Measurements from ENCODE around the gene TNFRSF1B. TPM values are rescaled to one million over a fixed set of nuclear protein-coding genes. Genes with fewer than 3 reads are reported as not detected.

Gene TNFRSF1B
- polyA plus RNA-seq, 3 donors, result 436 to 761 (median 450) TPM

DNA sequence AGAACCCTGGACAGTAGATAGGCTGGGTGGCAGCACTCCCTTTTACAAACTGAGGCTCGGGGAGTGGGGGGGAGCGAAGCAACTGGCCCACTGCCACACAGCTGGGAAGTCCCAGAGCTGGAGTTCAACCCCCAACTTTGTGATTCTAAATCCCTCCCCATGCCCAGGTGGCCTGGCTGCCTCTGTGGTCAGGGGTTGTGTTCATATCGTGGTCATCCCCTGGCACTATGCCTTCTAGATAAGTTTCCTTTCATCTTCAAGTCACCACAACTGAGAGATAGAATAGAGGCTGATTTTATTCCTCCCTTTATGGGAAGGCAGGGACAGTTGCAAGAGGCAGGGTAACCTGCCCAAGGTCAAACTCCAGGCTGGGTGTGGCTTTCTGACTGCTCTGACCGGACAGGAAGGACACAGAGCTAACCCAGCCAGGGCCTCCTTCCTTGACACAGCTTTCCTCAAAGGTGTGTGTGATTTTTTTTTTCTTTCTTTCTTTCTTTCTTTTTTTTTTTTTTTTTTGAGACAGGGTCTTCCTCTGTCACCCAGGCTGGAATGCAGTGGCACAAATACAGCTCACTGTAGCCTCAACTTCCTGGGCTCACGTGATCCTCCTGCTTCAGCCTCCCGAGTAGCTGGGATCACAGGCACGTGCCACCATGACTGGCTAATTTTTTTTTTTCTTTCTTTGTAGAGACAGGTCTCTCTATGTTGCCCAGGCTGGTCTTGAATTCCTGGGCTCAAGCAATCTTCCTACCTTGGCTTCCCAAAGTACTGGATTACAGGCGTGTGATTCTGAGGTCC lies 18.4 kb upstream of the TNFRSF1B start:
- 0% methylated on average over 3 of the region's 8 CpGs for WGBS (ENCODE audit: insufficient coverage)

More for the DNA sequence above, 18.4 kb upstream of the TNFRSF1B start:
- Mint-ChIP-seq H3K4me1 (peaks cover 99% of the 10 kb centered on the region), H3K9me3 (peaks cover 3 to 17% (median 12%) of the 10 kb centered on the region in 7 donors), H3K27me3 (ENCODE audit: low read depth in 3 of 3) (peaks cover 0 to 2% (median 0%) of the 10 kb centered on the region in 3 donors), H3K36me3 (peaks cover 26 to 30% of the 10 kb centered on the region in 2 donors), H3K27ac (peak overlapping the region; percentile 99 to 100 (median 100)), H3K4me3 (peak overlapping the region in 1 of 2 donors; percentile 21)
- H4K20me1 ChIP-seq (ENCODE audit: insufficient read depth, low read length), result no peaks in the 10 kb centered on the region
- H3K27me3 ChIP-seq (ENCODE audit: control insufficient read depth in 2 of 2, insufficient read depth in 2 of 2, low read length in 2 of 2), result no peaks in the 10 kb centered on the region
- H3K79me2 ChIP-seq (ENCODE audit: insufficient read depth, low read length), result peaks cover 7% of the 10 kb centered on the region
- peak overlapping the region in 1 of 3 experiments; percentile 24 for H3K4me3 ChIP-seq (replicated peaks in 1 of 3; ENCODE audit: low read depth in 2 of 3, low read length in 3 of 3)
- DNase-seq, result peak in 2 of 3 donors; percentile 56 to 66
- TF ChIP-seq, protein P1, sequence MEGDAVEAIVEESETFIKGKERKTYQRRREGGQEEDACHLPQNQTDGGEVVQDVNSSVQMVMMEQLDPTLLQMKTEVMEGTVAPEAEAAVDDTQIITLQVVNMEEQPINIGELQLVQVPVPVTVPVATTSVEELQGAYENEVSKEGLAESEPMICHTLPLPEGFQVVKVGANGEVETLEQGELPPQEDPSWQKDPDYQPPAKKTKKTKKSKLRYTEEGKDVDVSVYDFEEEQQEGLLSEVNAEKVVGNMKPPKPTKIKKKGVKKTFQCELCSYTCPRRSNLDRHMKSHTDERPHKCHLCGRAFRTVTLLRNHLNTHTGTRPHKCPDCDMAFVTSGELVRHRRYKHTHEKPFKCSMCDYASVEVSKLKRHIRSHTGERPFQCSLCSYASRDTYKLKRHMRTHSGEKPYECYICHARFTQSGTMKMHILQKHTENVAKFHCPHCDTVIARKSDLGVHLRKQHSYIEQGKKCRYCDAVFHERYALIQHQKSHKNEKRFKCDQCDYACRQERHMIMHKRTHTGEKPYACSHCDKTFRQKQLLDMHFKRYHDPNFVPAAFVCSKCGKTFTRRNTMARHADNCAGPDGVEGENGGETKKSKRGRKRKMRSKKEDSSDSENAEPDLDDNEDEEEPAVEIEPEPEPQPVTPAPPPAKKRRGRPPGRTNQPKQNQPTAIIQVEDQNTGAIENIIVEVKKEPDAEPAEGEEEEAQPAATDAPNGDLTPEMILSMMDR (IDR thresholded peaks at IDR 0.05), result no peak
- no peak overlapping the region for H3K9ac ChIP-seq (ENCODE audit: insufficient read depth, low read length, poor library complexity, severe bottlenecking)
- peak overlapping the region; percentile 10 for H3K4me2 ChIP-seq (replicated peaks; ENCODE audit: extremely low read depth, low read length, poor library complexity, severe bottlenecking)
- intact Hi-C loops (cut with micrococcal nuclease), result no loop called here
- no peaks in the 10 kb centered on the region for H3K36me3 ChIP-seq (replicated peaks in 1 of 2; ENCODE audit: control insufficient read depth in 1 of 2, insufficient read depth in 2 of 2, low read length in 2 of 2)
- H2AFZ ChIP-seq (ENCODE audit: insufficient read depth, low read depth, low read length, poor library complexity, severe bottlenecking), result no peak overlapping the region
- H3K27ac ChIP-seq (ENCODE audit: low read depth in 1 of 2, low read length in 2 of 2), result peak overlapping the region; percentile 98 to 100
- H3K4me1 ChIP-seq (ENCODE audit: control insufficient read depth in 1 of 2, insufficient read depth in 2 of 2, low read length in 2 of 2), result peaks cover 99 to 100% of the 10 kb centered on the region in 2 donors
- H3K9me3 ChIP-seq (replicated peaks in 1 of 2; ENCODE audit: control insufficient read depth in 1 of 2, insufficient read depth in 1 of 2, low read length in 2 of 2), result peaks cover 0 to 7% of the 10 kb centered on the region in 2 donors
